Left renal cortex interstitium (tissue), 4 donors: ENCODE data around the gene RFT1. TPM values are rescaled to one million over a fixed set of nuclear protein-coding genes. Genes with fewer than 3 reads are reported as not detected.

Experiments
- DNase-seq, 4 donors: peaks; one replicate each; pipeline ENCODE4 v3.0.0-alpha.2; 2013; ENCODE audit warnings: low read depth in 4 of 4, low spot score in 2 of 4, missing footprints in 1 of 4
- polyA plus RNA-seq, 4 donors: library from polyadenylated mRNA; unstranded; fragments of 120-200 nt; gene quantifications; one replicate each; pipeline ENCODE4 v1.2.1, GENCODE V29; 2013; ENCODE audit not compliant: insufficient read length in 4 of 4

RFT1 gene
- polyA plus RNA-seq, 4 donors = 25.4 to 30.9 (median 26.0) TPM

GRCh38 chr3:53131096-53131495, 861 bp upstream of the RFT1 start:
- DNase-seq = no peak

- DNase-seq = no peak
These were observed 891 bp downstream of the RFT1 start for GRCh38 chr3:53129344-53129743.

- no peak for DNase-seq
These were observed 3.6 kb downstream of the RFT1 start for GRCh38 chr3:53126601-53127000.

- DNase-seq = no peak
These were observed 6.3 kb downstream of the RFT1 start for GRCh38 chr3:53123953-53124352.

GRCh38 chr3:53123510-53123909, 6.7 kb downstream of the RFT1 start:
- DNase-seq = no peak

GRCh38 chr3:53122933-53123305, 7.3 kb downstream of the RFT1 start:
- no peak for DNase-seq

GRCh38 chr3:53122255-53122932, 7.8 kb downstream of the RFT1 start:
- no peak for DNase-seq

- no peak for DNase-seq
These were observed 9.9 kb downstream of the RFT1 start for GRCh38 chr3:53120336-53120735.

- no peak for DNase-seq
These were observed 13.3 kb downstream of the RFT1 start for GRCh38 chr3:53116956-53117355.

GRCh38 chr3:53114412-53115074, 15.7 kb downstream of the RFT1 start:
- no peak for DNase-seq

- peak in 2 of 4 donors; percentile 65 to 76 for DNase-seq
These were observed 16.2 kb downstream of the RFT1 start for GRCh38 chr3:53114011-53114400.

- DNase-seq = no peak
These were observed 16.8 kb downstream of the RFT1 start for GRCh38 chr3:53113293-53114010.

GRCh38 chr3:53111822-53112221, 18.4 kb downstream of the RFT1 start:
- DNase-seq = no peak

- DNase-seq = no peak
These were observed 20.1 kb downstream of the RFT1 start for GRCh38 chr3:53109891-53110771.

GRCh38 chr3:53109190-53109589, 21.0 kb downstream of the RFT1 start:
- DNase-seq = no peak

GRCh38 chr3:53104762-53105161, 25.5 kb downstream of the RFT1 start:
- no peak for DNase-seq

GRCh38 chr3:53103397-53104296, 26.6 kb downstream of the RFT1 start:
- no peak for DNase-seq

- no peak for DNase-seq
These were observed 27.6 kb downstream of the RFT1 start for GRCh38 chr3:53102601-53103147.

- no peak for DNase-seq
These were observed 28.3 kb downstream of the RFT1 start for GRCh38 chr3:53101956-53102355.
